Breast epithelium (tissue), 4 donors: ENCODE measurements around the gene PUSL1. TPM values are rescaled to one million over a fixed set of nuclear protein-coding genes. Genes with fewer than 3 reads are reported as not detected.

Experiments used
- DNase-seq, 2 donors: peaks; one replicate each; pipeline ENCODE4 v3.0.0-alpha.2; 2019; ENCODE audit warnings: low spot score in 2 of 2
- H3K27ac ChIP-seq, 2 donors: fragments of 200-600 bp; sonication (generic) in 1 of 2; one replicate each; pipeline ENCODE4 v1.5.1; 2016 to 2019; ENCODE audit warnings: mild to moderate bottlenecking in 1 of 2
- H3K27me3 ChIP-seq, 2 donors: fragments of 200-600 bp; sonication (generic) in 1 of 2; one replicate each; pipeline versions ENCODE4 v1.5.1 to v1.6.0; 2017 to 2019; ENCODE audit warnings: control low read depth in 1 of 2, mild to moderate bottlenecking in 1 of 2
- H3K36me3 ChIP-seq: fragments of 200-600 bp; one replicate; pipeline ENCODE4 v1.5.1; 2019
- H3K4me1 ChIP-seq, 2 donors: fragments of 200-600 bp; sonication (generic); one replicate each; pipeline ENCODE4 v1.5.1; 2016 to 2019; ENCODE audit warnings: control low read depth in 1 of 2
- H3K4me3 ChIP-seq, 3 donors: fragments of 200-600 bp; sonication (generic); 1 replicate in 2 of 3; 2 replicates in 1 of 3; pipeline ENCODE4 v1.5.1; 2016 to 2019; ENCODE audit warnings: mild to moderate bottlenecking in 3 of 3, moderate library complexity in 2 of 3
- H3K9me3 ChIP-seq, 2 donors: fragments of 200-600 bp; sonication (generic) in 1 of 2; one replicate each; pipeline ENCODE4 v1.5.1; 2016 to 2019; ENCODE audit warnings: control low read depth in 1 of 2
- POLR2A ChIP-seq: fragments of 450-650 bp; IDR thresholded peaks from one replicate; pipeline ENCODE4 v1.6.1; 2016; ENCODE audit warnings: antibody characterized with exemption, mild to moderate bottlenecking, moderate library complexity
- POLR2AphosphoS5 ChIP-seq, 3 donors: sonication (generic); formaldehyde crosslinking; IDR thresholded peaks; one replicate each; pipeline ENCODE4 v1.6.1; 2017; ENCODE audit warnings: antibody characterized with exemption in 3 of 3
- intact Hi-C: fragments of 100-400 bp; cut with DNase I; formaldehyde crosslinking; loops from one replicate; pipeline ENCODE4 v1.15.1; 2023; ENCODE audit warnings: low total_unique reads
- total RNA-seq, 3 donors: library from RNA; depleted of rRNA; stranded (reverse); fragments of >200 nt; gene quantifications; one replicate each; pipeline ENCODE4 v1.1.0, GENCODE V29; 2016
- TF ChIP-seq, protein P1 (sequence below), 3 donors: fragments of 450-650 bp; IDR thresholded peaks; one replicate each; pipeline ENCODE4 v1.5.1; 2016 to 2017; ENCODE audit warnings: antibody characterized with exemption in 3 of 3, mild to moderate bottlenecking in 3 of 3, moderate library complexity in 3 of 3

Gene PUSL1
- total RNA-seq, 3 donors from 2014 or later, result 16.0 to 27.5 (median 22.0) TPM

GRCh38 chr1:1311107-1312104, 3.0 kb downstream of the PUSL1 start:
- Histone ChIP-seq H3K4me1 (peaks cover 10 to 13% of the 10 kb centered on the region in 2 donors), H3K4me3 (no peak overlapping the region), H3K27ac (peak overlapping the region; percentile 32 to 90), H3K27me3 (no peaks in the 10 kb centered on the region), H3K36me3 (peaks cover 5% of the 10 kb centered on the region), H3K9me3 (no peaks in the 10 kb centered on the region)
- TF ChIP-seq, protein P1, sequence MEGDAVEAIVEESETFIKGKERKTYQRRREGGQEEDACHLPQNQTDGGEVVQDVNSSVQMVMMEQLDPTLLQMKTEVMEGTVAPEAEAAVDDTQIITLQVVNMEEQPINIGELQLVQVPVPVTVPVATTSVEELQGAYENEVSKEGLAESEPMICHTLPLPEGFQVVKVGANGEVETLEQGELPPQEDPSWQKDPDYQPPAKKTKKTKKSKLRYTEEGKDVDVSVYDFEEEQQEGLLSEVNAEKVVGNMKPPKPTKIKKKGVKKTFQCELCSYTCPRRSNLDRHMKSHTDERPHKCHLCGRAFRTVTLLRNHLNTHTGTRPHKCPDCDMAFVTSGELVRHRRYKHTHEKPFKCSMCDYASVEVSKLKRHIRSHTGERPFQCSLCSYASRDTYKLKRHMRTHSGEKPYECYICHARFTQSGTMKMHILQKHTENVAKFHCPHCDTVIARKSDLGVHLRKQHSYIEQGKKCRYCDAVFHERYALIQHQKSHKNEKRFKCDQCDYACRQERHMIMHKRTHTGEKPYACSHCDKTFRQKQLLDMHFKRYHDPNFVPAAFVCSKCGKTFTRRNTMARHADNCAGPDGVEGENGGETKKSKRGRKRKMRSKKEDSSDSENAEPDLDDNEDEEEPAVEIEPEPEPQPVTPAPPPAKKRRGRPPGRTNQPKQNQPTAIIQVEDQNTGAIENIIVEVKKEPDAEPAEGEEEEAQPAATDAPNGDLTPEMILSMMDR (IDR thresholded peaks at IDR 0.05), result no peak
- TF ChIP-seq POLR2AphosphoS5 (IDR thresholded peaks at IDR 0.05) (no peak), POLR2A (no peak)
- no peak for DNase-seq
- intact Hi-C loops, result no loop called here

DNA sequence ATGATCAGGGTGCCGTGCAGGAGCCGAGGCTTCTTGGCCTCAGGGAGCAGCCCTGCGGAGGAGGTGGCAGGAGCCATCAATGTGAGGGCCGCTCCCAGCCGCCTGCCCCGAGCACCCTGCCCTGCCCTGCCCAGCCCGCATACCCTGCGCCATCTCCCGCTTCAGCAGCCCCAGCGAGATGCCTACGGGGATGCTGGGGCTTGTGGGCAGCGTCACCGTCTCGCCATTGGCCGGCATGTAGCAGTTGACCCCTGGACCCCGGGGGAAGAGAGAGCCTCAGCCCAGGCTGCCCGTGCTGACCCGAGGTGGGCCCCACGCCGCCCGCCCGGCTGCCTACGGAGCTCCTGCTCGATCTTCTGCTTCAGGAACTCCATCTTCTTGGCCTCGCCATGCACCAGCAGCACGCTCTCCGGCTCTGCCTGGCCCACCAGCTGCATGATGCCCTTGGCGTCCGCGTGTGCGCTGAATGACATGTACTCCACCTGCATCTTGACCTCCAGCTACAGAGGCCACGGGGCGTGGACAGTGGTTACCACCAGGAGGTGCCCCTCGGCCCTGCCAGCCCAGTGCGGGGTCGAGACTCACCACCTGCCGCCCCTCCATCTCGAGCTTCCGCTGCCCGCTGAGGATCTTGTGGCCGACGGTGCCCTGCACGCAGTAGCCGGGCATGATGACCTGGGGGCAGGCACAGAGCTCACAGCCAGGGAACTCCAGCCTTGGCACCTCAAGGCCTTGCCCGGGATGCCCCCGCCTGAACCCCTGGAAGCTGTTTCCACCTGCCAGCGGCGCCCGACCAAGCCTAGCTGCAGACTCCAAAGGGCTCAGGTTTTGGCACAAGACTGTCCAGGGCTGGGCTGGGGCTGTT, 4.3 kb downstream of the PUSL1 start:
- intact Hi-C loops, result no loop called here
- peaks cover 5% of the 10 kb centered on the region for H3K36me3 ChIP-seq
- TF ChIP-seq, protein P1 (IDR thresholded peaks at IDR 0.05), result no peak
- TF ChIP-seq POLR2AphosphoS5 (IDR thresholded peaks at IDR 0.05) (no peak), POLR2A (no peak)
- H3K4me3 ChIP-seq, result no peak overlapping the region
- no peak for DNase-seq
- H3K9me3 ChIP-seq, result no peaks in the 10 kb centered on the region
- peaks cover 3 to 8% of the 10 kb centered on the region in 2 donors for H3K4me1 ChIP-seq
- H3K27ac ChIP-seq, result no peak overlapping the region
- no peaks in the 10 kb centered on the region for H3K27me3 ChIP-seq

DNA sequence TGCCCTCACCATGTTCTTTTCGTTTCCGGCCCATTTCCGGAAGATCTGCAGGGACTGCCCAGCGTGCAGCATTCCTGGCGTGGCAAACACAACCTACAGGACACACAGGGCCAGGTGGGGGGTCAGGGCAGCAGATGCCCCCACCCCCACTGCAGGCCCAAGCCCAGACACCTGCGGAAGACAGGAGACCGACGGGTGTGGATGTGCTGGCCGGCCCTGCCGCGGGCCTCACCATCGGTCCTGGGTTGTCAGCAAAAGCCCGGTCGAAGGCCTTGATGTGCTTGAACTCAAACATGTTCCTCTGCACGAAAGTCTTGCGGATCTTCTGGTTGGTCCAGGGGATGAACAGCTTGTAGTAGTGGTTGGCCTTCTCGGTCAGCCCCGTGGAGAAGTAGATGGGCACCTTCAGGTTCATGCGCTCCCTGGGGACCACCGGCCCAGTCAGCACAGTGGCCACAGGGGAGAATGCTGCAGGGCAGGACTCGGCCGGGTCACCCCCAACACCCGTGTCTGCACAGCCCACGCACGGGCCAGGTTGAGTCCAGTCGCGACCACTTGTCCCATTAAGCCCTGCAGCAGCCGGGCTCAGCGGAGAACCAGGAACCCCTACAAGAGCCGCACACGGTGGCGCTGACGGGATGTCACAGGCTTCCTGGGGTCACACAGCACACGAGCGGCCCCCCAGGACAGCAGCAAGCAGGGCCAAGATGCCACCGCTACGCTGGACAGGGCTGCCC, 5.3 kb downstream of the PUSL1 start:
- no peak for DNase-seq
- Histone ChIP-seq H3K4me3 (no peak overlapping the region), H3K36me3 (peaks cover 5% of the 10 kb centered on the region), H3K9me3 (no peaks in the 10 kb centered on the region), H3K27ac (no peak overlapping the region), H3K4me1 (peaks cover 3 to 18% of the 10 kb centered on the region in 2 donors), H3K27me3 (no peaks in the 10 kb centered on the region)
- intact Hi-C loops, result no loop called here
- TF ChIP-seq, protein P1 (IDR thresholded peaks at IDR 0.05), result no peak
- TF ChIP-seq POLR2A (no peak), POLR2AphosphoS5 (IDR thresholded peaks at IDR 0.05) (no peak)

- Histone ChIP-seq H3K36me3 (peaks cover 5% of the 10 kb centered on the region), H3K4me3 (no peak overlapping the region), H3K27ac (no peak overlapping the region), H3K9me3 (no peaks in the 10 kb centered on the region), H3K4me1 (peaks cover 2 to 18% of the 10 kb centered on the region in 2 donors), H3K27me3 (no peaks in the 10 kb centered on the region)
- no peak for DNase-seq
- intact Hi-C loops, result no loop called here
- no peak for TF ChIP-seq POLR2AphosphoS5 (IDR thresholded peaks at IDR 0.05)
- TF ChIP-seq, protein P1 (IDR thresholded peaks at IDR 0.05), result no peak
- no peak for TF ChIP-seq POLR2A
Observed at GRCh38 chr1:1314237-1314586, 5.8 kb downstream of the PUSL1 start.
